Lower leg skin (tissue), 4 donors: ENCODE results near the gene FBLN2. TPM values are rescaled to one million over a fixed set of nuclear protein-coding genes. Genes with fewer than 3 reads are reported as not detected.

Source experiments
- DNase-seq, 2 donors: peaks; one replicate each; pipeline ENCODE4 v3.0.0-alpha.2; 2019; ENCODE audit warnings: low spot score in 2 of 2
- H3K4me3 ChIP-seq: fragments of 200-600 bp; sonication (generic); 2 replicates; pipeline ENCODE4 v1.5.1; 2017; ENCODE audit warnings: mild to moderate bottlenecking, low read depth; ENCODE audit not compliant: poor library complexity, severe bottlenecking
- CTCF ChIP-seq, 3 donors: fragments of 450-650 bp; IDR thresholded peaks; one replicate each; pipeline ENCODE4 v1.5.1; 2016; ENCODE audit warnings: antibody characterized with exemption in 3 of 3, mild to moderate bottlenecking in 3 of 3, moderate library complexity in 2 of 3
- POLR2A ChIP-seq, 2 donors: fragments of 450-650 bp; IDR thresholded peaks; one replicate each; pipeline ENCODE4 v1.6.1; 2016 to 2017; ENCODE audit warnings: antibody characterized with exemption in 2 of 2, mild to moderate bottlenecking in 1 of 2, moderate library complexity in 1 of 2
- WGBS, 2 donors: methylation state at CpG; one replicate each; pipeline ENCODE4 v1.1.5; 2018; 5-methylcytosine and 5-hydroxymethylcytosine counted together
- intact Hi-C: fragments of 100-400 bp; cut with DNase I; formaldehyde crosslinking; loops from one replicate; pipeline ENCODE4 v1.15.0; 2023; ENCODE audit warnings: low total_unique reads
- total RNA-seq, 4 donors: library from RNA; depleted of rRNA; stranded (reverse); fragments of >200 nt; gene quantifications; one replicate each; pipeline ENCODE4 v1.1.0, GENCODE V29; 2016

FBLN2 gene
- total RNA-seq, 4 donors from 2014 or later = 40.1 to 153 (median 64.0) TPM

DNA sequence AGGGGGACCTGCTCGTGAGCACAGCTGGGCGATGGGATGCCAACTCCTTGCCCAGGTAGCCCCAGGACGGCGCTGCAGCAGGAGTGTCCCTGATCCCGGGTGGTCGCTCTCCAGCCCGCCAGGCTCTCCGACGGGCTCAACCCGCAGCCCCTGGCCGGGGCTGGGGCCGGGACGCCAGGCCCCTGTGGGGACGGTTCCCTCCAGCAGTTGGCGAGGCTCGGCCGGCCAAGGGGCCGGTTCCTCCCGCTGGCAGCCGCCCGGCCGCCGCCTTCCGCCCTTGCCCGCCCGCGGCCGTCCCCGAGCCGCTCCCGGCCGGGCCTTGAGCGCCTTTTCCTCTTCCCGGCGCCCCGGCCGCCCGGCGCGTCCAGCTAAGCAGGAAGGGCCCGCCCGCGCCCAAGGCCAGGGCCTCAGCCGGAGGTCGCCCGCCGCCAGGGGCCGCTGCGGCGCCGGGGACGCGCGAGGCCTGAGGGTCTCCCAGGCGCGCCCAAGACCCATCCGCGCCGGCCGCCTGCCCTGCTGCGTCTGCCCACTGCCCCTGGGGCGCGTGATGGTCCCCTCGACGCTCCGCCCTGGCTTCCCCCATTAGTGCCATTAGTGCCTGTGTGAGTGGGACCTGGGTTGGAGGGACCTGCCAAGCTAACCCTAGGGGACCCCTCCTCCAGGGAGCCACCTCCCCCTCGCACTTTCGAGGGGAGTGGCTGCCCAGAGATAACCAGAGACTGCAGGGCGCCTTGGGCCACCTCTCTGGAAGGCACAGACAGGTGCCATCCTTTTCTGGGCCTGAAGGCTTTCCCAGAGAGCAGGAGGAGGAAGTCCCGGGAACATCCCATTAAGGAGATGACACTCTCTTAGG lies 106.4 kb downstream of the FBLN2 start:
- DNase-seq = no peak
- intact Hi-C loops = no loop called here
- TF ChIP-seq CTCF (IDR thresholded peaks at IDR 0.05) (no peak), POLR2A (IDR thresholded peaks at IDR 0.05) (no peak)
- WGBS, 2 donors = 4 to 7% methylated on average over 42 to 67 of the region's 70 CpGs
- no peak overlapping the region for H3K4me3 ChIP-seq

DNA sequence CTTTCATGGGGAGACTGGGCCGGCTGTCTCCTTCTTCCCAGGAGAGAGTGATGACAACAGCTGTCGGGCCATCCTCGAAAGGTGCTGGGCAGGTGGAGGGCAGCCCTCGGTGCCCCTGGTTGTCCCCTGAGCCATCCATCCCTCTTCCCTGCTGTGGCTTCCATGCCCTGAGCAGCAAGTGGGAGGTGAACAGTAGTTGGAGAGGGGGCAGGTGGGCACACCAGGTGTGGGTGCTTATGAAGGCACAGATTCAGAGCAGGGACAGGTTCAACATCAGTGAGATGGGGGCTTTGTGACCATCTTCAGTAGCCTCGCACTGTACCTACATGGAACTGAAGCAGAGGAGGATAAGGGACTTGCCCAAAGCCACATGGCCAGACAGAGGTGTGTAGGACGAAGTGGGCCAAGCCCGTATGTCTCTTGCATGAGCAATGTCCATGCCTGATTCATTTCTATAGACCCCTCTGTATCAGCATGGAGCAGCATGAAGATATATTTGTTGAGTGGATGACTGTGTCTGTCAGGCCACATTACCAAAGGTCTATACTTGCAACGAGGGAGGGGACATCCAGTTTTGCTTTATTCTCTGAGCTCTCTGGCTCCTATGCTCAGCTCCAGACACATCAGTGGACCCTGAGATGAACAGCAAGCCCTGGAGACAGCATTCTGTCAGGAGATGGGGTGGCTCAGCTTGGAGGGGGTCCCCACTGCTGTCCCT lies 107.8 kb downstream of the FBLN2 start:
- DNase-seq = no peak
- 94 to 96% methylated on average over 8 of the region's 8 CpGs for WGBS, 2 donors
- TF ChIP-seq CTCF (IDR thresholded peaks at IDR 0.05) = no peak
- TF ChIP-seq POLR2A (IDR thresholded peaks at IDR 0.05) = no peak
- intact Hi-C loops = no loop called here
- H3K4me3 ChIP-seq = no peak overlapping the region

- intact Hi-C loops = loop anchor here (2.0 kb wide), 1 partner anchor 223 kb away; the partner anchor contains the start of gene WNT7A
- WGBS, 2 donors = 13 to 15% methylated on average over 24 to 25 of the region's 25 CpGs
- no peak overlapping the region for H3K4me3 ChIP-seq
- TF ChIP-seq POLR2A (IDR thresholded peaks at IDR 0.05) (no peak), CTCF (IDR thresholded peaks at IDR 0.05) (peak in 1 of 3 donors; percentile 71)
- no peak for DNase-seq
Measured at GRCh38 chr3:13657660-13658435, 108.9 kb downstream of the FBLN2 start.

GRCh38 chr3:13658681-13659080 lies 109.8 kb downstream of the FBLN2 start:
- WGBS, 2 donors = 58 to 67% methylated on average over 8 of the region's 8 CpGs
- TF ChIP-seq CTCF (IDR thresholded peaks at IDR 0.05) (no peak), POLR2A (IDR thresholded peaks at IDR 0.05) (no peak)

GRCh38 chr3:13659221-13659969 lies 110.5 kb downstream of the FBLN2 start:
- DNase-seq = no peak
- H3K4me3 ChIP-seq = no peak overlapping the region
- 80 to 83% methylated on average over 12 of the region's 12 CpGs for WGBS, 2 donors
- TF ChIP-seq POLR2A (IDR thresholded peaks at IDR 0.05) = no peak
- no peak for TF ChIP-seq CTCF (IDR thresholded peaks at IDR 0.05)
- intact Hi-C loops = loop anchor here (2.0 kb wide), 1 partner anchor 221 kb away; the partner anchor contains the start of gene WNT7A

More at GRCh38 chr3:13658681-13659080, 109.8 kb downstream of the FBLN2 start:
- no peak for DNase-seq
- intact Hi-C loops = loop anchor here (2.0 kb wide), 1 partner anchor 222 kb away; the partner anchor contains the start of gene WNT7A
- H3K4me3 ChIP-seq = no peak overlapping the region
